Transverse colon (tissue), 4 donors: ENCODE results near the gene SHROOM3. TPM values are rescaled to one million over a fixed set of nuclear protein-coding genes. Genes with fewer than 3 reads are reported as not detected.

ENCODE experiments used
- DNase-seq: peaks from one replicate; pipeline ENCODE4 v3.0.0-alpha.2; 2019
- H3K27ac ChIP-seq, 4 donors: fragments of 200-600 bp; sonication (generic); 2 replicates each; pipeline ENCODE4 v1.5.1; 2016 to 2018; ENCODE audit warnings: inconsistent platforms in 4 of 4
- H3K27me3 ChIP-seq: fragments of 200-600 bp; sonication (generic); 2 replicates; pipeline ENCODE4 v1.5.1; 2017; ENCODE audit warnings: inconsistent platforms
- H3K36me3 ChIP-seq, 4 donors: fragments of 200-600 bp; sonication (generic); 2 replicates each; pipeline ENCODE4 v1.5.1; 2017 to 2019; ENCODE audit warnings: inconsistent platforms in 4 of 4
- H3K4me1 ChIP-seq, 4 donors: fragments of 200-600 bp; sonication (generic); 2 replicates each; pipeline ENCODE4 v1.5.1; 2017 to 2020; ENCODE audit warnings: inconsistent platforms in 4 of 4
- H3K4me3 ChIP-seq, 4 donors: fragments of 200-600 bp; sonication (generic); 1 replicate in 1 of 4; 2 replicates in 3 of 4; pipeline versions ENCODE4 v1.5.1 to v1.6.1; 2017 to 2019; ENCODE audit warnings: inconsistent platforms in 4 of 4
- H3K9me3 ChIP-seq, 2 donors: fragments of 200-600 bp; sonication (generic); 2 replicates each; pipeline ENCODE4 v1.5.1; 2017 to 2019; ENCODE audit warnings: inconsistent platforms in 2 of 2
- EP300 ChIP-seq: sonication (generic); formaldehyde crosslinking; IDR thresholded peaks from one replicate; pipeline ENCODE4 v1.6.1; 2017; ENCODE audit warnings: antibody characterized with exemption, low read depth
- POLR2A ChIP-seq: fragments of 450-650 bp; IDR thresholded peaks from one replicate; pipeline ENCODE4 v1.6.1; 2016; ENCODE audit warnings: antibody characterized with exemption, mild to moderate bottlenecking, moderate library complexity
- POLR2AphosphoS5 ChIP-seq, 3 donors: sonication (generic); formaldehyde crosslinking; IDR thresholded peaks; one replicate each; pipeline ENCODE4 v1.6.1; 2016; ENCODE audit warnings: antibody characterized with exemption in 3 of 3
- WGBS, 2 donors: methylation state at CpG; one replicate each; pipeline ENCODE4 v1.1.5; 2018; ENCODE audit warnings: low coverage in 1 of 2; 5-methylcytosine and 5-hydroxymethylcytosine counted together
- in situ Hi-C, 4 donors: fragments of 200-750 bp; cut with MboI; loops; one replicate each; pipeline versions ENCODE4 v1.15.0 to v1.15.1; 2017; ENCODE audit warnings: low sequenced_read_pairs in 3 of 4, low pct_ligation_motif_present in 1 of 4, low pct_unique_long_range_greater_than_20kb in 1 of 4
- intact Hi-C: fragments of 100-400 bp; cut with DNase I; formaldehyde crosslinking; loops from one replicate; pipeline ENCODE4 v1.15.1; 2023; ENCODE audit warnings: low total_unique reads
- total RNA-seq, 4 donors: library from RNA; depleted of rRNA; stranded (reverse); fragments of >200 nt; gene quantifications; one replicate each; pipeline ENCODE4 v1.1.0, GENCODE V29; 2016
- TF ChIP-seq, protein P1 (sequence below), 5 experiments: fragments of 200-600 bp in 3 of 5; fragments of 450-650 bp in 2 of 5; sonication (generic) in 3 of 5; IDR thresholded peaks; 1 replicate in 2 of 5; 2 replicates in 3 of 5; pipeline ENCODE4 v1.5.1; 2016 to 2017; ENCODE audit warnings: antibody characterized with exemption in 5 of 5, inconsistent platforms in 3 of 5, mild to moderate bottlenecking in 2 of 5, moderate library complexity in 1 of 5

SHROOM3 gene
- total RNA-seq, 4 donors from 2014 or later, result 182 to 456 (median 437) TPM

DNA sequence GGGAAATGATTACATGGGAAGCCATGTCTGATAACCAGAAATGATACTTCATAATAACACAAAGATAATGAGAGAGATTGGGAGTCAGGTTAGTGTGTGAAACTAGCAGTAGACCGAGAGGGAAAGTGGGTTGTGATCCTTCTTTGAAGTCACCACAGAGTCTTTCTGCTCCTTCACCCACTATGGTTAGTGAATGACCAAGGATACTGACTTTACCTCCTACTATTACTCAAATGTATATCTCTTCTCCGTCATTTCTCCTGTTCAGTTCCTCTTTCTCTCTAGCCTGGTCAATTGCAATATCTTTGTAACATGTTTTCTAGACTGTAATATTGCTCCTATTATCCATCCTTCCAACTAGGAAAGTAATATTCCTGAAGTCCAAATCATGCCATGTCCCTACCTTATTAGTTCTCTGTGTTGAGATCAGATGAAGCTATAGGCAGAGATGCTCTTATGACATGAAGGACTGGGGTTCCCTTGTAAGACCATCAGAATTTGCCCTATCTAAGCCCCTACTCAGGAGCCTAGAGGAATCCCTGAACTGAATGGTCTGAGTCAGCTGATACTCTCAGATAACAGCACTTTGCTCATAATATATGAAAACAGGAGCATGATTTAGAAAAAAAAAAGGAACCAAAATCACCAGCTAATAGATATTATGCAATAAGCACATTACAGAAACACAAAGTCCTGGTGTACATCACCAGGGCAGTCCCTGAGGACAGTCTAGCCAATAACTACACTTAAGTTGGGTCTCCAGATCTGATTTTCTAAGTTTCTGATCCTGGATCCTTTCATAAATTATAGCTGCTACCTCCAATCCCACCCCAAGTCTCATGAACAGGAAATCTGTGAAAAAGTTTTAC, 81.2 kb downstream of the SHROOM3 start:
- WGBS, 2 donors, result 75 to 92% methylated on average over 2 of the region's 2 CpGs
- TF ChIP-seq POLR2A, result no peak
- no peak for TF ChIP-seq EP300
- no peak for TF ChIP-seq POLR2AphosphoS5 (IDR thresholded peaks at IDR 0.05)
- TF ChIP-seq, protein P1, sequence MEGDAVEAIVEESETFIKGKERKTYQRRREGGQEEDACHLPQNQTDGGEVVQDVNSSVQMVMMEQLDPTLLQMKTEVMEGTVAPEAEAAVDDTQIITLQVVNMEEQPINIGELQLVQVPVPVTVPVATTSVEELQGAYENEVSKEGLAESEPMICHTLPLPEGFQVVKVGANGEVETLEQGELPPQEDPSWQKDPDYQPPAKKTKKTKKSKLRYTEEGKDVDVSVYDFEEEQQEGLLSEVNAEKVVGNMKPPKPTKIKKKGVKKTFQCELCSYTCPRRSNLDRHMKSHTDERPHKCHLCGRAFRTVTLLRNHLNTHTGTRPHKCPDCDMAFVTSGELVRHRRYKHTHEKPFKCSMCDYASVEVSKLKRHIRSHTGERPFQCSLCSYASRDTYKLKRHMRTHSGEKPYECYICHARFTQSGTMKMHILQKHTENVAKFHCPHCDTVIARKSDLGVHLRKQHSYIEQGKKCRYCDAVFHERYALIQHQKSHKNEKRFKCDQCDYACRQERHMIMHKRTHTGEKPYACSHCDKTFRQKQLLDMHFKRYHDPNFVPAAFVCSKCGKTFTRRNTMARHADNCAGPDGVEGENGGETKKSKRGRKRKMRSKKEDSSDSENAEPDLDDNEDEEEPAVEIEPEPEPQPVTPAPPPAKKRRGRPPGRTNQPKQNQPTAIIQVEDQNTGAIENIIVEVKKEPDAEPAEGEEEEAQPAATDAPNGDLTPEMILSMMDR (IDR thresholded peaks at IDR 0.05), result no peak
- in situ Hi-C loops, result loop anchor here (10.0 to 25.0 kb wide), 5 partner anchors 229 to 696 kb away; no protein-coding TSS in a partner anchor

DNA sequence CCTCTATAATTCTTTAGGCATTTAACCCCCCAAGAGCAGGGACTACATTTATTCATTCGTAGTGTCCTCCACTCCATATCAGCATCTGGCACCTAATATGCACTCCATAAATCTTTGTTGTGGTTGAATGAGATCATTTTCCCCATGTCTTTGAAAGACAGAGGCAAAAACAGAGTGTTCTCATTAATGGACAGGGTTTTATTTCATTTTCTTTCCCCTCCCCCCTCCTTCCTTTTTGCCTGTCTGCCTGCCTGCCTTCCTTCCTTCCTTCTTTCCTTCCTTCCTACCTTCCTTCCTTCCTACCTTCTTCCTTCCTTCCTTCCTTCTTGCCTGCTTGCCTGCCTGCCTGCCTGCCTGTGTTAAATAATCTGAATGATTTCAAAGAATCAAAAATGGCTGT, 83.2 kb downstream of the SHROOM3 start:
- H3K27me3 ChIP-seq, result no peaks in the 10 kb centered on the region
- no peak overlapping the region for H3K27ac ChIP-seq
- peaks cover 0 to 4% of the 10 kb centered on the region in 2 donors for H3K9me3 ChIP-seq
- WGBS, 2 donors, result 57% methylated on average over 1 of the region's 1 CpG
- TF ChIP-seq POLR2AphosphoS5 (IDR thresholded peaks at IDR 0.05), result no peak
- no peak for TF ChIP-seq POLR2A
- TF ChIP-seq, protein P1 (IDR thresholded peaks at IDR 0.05), result no peak
- TF ChIP-seq EP300, result no peak
- no peak overlapping the region for H3K4me3 ChIP-seq
- intact Hi-C loops, result loop anchor here (10.0 kb wide), 1 partner anchor 687 kb away; no protein-coding TSS in a partner anchor
- no peak for DNase-seq
- no peaks in the 10 kb centered on the region for H3K36me3 ChIP-seq
- in situ Hi-C loops, result loop anchor here (10.0 to 25.0 kb wide), 5 partner anchors 227 to 694 kb away; no protein-coding TSS in a partner anchor
- no peaks in the 10 kb centered on the region for H3K4me1 ChIP-seq

More for the DNA sequence above, 81.2 kb downstream of the SHROOM3 start:
- H3K36me3 ChIP-seq, result no peaks in the 10 kb centered on the region
- H3K4me3 ChIP-seq, result no peak overlapping the region
- H3K4me1 ChIP-seq, result peaks cover 0 to 17% (median 8%) of the 10 kb centered on the region in 4 donors
- no peak for DNase-seq
- H3K27me3 ChIP-seq, result no peaks in the 10 kb centered on the region
- H3K9me3 ChIP-seq, result peaks cover 0 to 4% of the 10 kb centered on the region in 2 donors
- intact Hi-C loops, result loop anchor here (10.0 kb wide), 1 partner anchor 689 kb away; no protein-coding TSS in a partner anchor
- no peak overlapping the region for H3K27ac ChIP-seq

DNA sequence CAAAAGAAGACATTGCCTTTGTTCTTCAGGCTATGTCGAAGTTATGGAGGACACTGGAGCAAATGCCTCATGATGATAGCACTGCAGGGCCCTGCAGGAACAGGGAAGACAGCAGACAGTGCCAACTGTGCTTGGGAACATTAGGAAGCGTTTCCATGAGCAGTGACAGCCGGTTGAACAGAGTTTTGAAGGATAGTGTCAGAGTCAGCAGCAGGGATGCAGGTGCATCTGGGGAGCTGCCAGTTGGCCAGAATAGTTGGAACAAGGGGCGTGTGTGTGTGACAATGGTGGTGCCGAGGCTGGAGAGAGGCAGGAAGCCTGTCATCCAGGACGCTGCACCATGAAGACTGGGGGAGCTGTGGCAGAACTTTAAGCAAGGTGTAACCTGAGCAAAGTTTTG, 88.6 kb downstream of the SHROOM3 start:
- no peaks in the 10 kb centered on the region for H3K36me3 ChIP-seq
- H3K27ac ChIP-seq, result no peak overlapping the region
- peaks cover 0 to 21% (median 15%) of the 10 kb centered on the region in 4 donors for H3K4me1 ChIP-seq
- 64 to 67% methylated on average over 6 of the region's 6 CpGs for WGBS, 2 donors
- intact Hi-C loops (no loop called here), in situ Hi-C loops (loop anchor here (25.0 kb wide), 4 partner anchors 239 to 689 kb away; no protein-coding TSS in a partner anchor)
- H3K4me3 ChIP-seq, result no peak overlapping the region
- no peaks in the 10 kb centered on the region for H3K27me3 ChIP-seq
- no peak for TF ChIP-seq EP300
- TF ChIP-seq, protein P1 (IDR thresholded peaks at IDR 0.05), result no peak
- TF ChIP-seq POLR2A, result no peak
- no peak for TF ChIP-seq POLR2AphosphoS5 (IDR thresholded peaks at IDR 0.05)
- H3K9me3 ChIP-seq, result no peaks in the 10 kb centered on the region
- DNase-seq, result no peak

DNA sequence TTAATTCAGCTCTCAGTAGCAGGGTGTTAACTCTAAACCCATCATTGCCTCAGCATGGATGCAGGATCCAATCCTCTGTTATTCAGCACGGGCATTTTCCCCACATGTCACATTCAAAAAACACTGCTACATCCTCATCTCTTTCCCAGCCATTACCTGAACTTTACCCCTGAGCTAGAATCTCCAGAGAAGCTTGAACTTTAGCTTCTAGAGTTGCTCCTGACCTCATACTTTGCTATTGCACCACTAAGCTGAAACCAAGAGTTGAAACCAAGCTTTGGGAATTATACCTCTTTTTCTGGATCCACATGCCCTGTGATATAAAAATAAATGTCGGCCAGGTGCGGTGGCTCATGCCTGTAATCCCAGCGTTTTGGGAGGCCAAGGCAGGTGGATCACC, 90.7 kb downstream of the SHROOM3 start:
- in situ Hi-C loops, result no loop called here
- H3K36me3 ChIP-seq, result no peaks in the 10 kb centered on the region
- no peaks in the 10 kb centered on the region for H3K9me3 ChIP-seq
- H3K27me3 ChIP-seq, result no peaks in the 10 kb centered on the region
- intact Hi-C loops, result no loop called here
- no peak overlapping the region for H3K4me3 ChIP-seq
- no peak for TF ChIP-seq POLR2A
- TF ChIP-seq, protein P1 (IDR thresholded peaks at IDR 0.05), result no peak
- TF ChIP-seq EP300, result no peak
- TF ChIP-seq POLR2AphosphoS5 (IDR thresholded peaks at IDR 0.05), result no peak
- WGBS, 2 donors, result 63 to 81% methylated on average over 1 to 4 of the region's 4 CpGs
- DNase-seq, result no peak
- peak overlapping the region; percentile 0 to 66 (median 33) for H3K27ac ChIP-seq
- H3K4me1 ChIP-seq, result peaks cover 0 to 21% (median 15%) of the 10 kb centered on the region in 4 donors
